A549 (cell line): ENCODE results near the gene PAFAH1B2. TPM values are rescaled to one million over a fixed set of nuclear protein-coding genes. Genes with fewer than 3 reads are reported as not detected.
A peak's percentile ranks its signal among the peaks of the same experiment; 100 is the strongest.

Experiments used
- ATAC-seq, 2 experiments: fragments of 200-7000 bp in 1 of 2; fragments of >200 bp in 1 of 2; cut with Nextera tagmentation in 1 of 2; cut with Tn5 transposase in 1 of 2; 3 replicates each; pipeline versions ENCODE4 v1.8.0 to v1.9.1; 2018 to 2020; ENCODE audit warnings: mild to moderate bottlenecking in 1 of 2, moderate library complexity in 1 of 2
- CTCF ChIA-PET: fragments of 300-600 bp; sonication (Branson Sonifier 250); formaldehyde crosslinking; extraction: SDS; loops from one replicate; lab custom pipeline; 2021; ENCODE audit warnings: antibody characterized with exemption, inconsistent platforms; lab: Yijun Ruan, JAX
- POLR2A ChIA-PET: fragments of 350-600 bp; formaldehyde crosslinking; extraction: SDS; loops from one replicate; lab custom pipeline; 2021; ENCODE audit warnings: antibody characterized with exemption, inconsistent platforms; lab: Yijun Ruan, JAX
- DNase-seq, 2 experiments: peaks; one replicate each; pipeline versions ENCODE4 v3.0.0 to v3.0.0-alpha.2; 2011 to 2016; ENCODE audit warnings: low read depth in 1 of 2, low spot score in 1 of 2
- FAIRE-seq: peaks from 2 replicates; lab custom pipeline; 2011; peaks lifted over from hg19 to GRCh38; lab: Jason Lieb, UNC
- H3K27ac ChIP-seq, 2 experiments: fragments of >200 bp; sonication (Bioruptor Twin); formaldehyde crosslinking; 3 replicates each; pipeline ENCODE4 v1.5.1; 2016 to 2017
- H3K4me1 ChIP-seq: fragments of >200 bp; sonication (Bioruptor Twin); formaldehyde crosslinking; 3 replicates; pipeline ENCODE4 v1.6.1; 2016
- H3K4me2 ChIP-seq: fragments of >200 bp; sonication (Bioruptor Twin); formaldehyde crosslinking; 3 replicates; pipeline ENCODE4 v1.6.1; 2016
- H3K4me3 ChIP-seq: fragments of >200 bp; sonication (Bioruptor Twin); formaldehyde crosslinking; 3 replicates; pipeline ENCODE4 v1.5.1; 2016
- H3K9me3 ChIP-seq: fragments of >200 bp; sonication (Bioruptor Twin); formaldehyde crosslinking; 3 replicates; pipeline ENCODE4 v1.6.1; 2016
- CEBPB ChIP-seq, 2 experiments: fragments of >200 bp in 1 of 2; sonication (Bioruptor Twin) in 1 of 2; formaldehyde crosslinking in 1 of 2; IDR thresholded peaks; 2 replicates each; pipeline ENCODE4 v1.6.1; 2012 to 2016
- EHF ChIP-seq: fragments of 250-450 bp; sonication (Bioruptor Pico); IDR thresholded peaks from 2 replicates; pipeline ENCODE4 v1.5.0; 2020; ENCODE audit warnings: mild to moderate bottlenecking
- GATA3 ChIP-seq: IDR thresholded peaks from 2 replicates; pipeline ENCODE4 v1.6.1; 2012; ENCODE audit warnings: borderline replicate concordance
- KDM5A ChIP-seq: fragments of 200-600 bp; sonication (generic); IDR thresholded peaks from 2 replicates; pipeline ENCODE4 v1.6.1; 2016; ENCODE audit warnings: antibody characterized with exemption, mild to moderate bottlenecking
- MYC ChIP-seq: IDR thresholded peaks from 2 replicates; pipeline ENCODE4 v1.6.1; 2012; ENCODE audit warnings: mild to moderate bottlenecking, inconsistent platforms, low read length, improper control_type of control experiment, borderline replicate concordance
- NFE2L2 ChIP-seq: fragments of 150-350 bp; conservative IDR thresholded peaks from 2 replicates; pipeline ENCODE4 v1.6.1; 2014; ENCODE audit warnings: low read length
- RAD21 ChIP-seq, 2 experiments: fragments of >200 bp in 1 of 2; sonication (Bioruptor Twin) in 1 of 2; formaldehyde crosslinking in 1 of 2; IDR thresholded peaks in 1 of 2; conservative IDR thresholded peaks in 1 of 2; 2 replicates in 1 of 2; 3 replicates in 1 of 2; pipeline ENCODE4 v1.6.1; 2012 to 2018; ENCODE audit warnings: inconsistent platforms in 1 of 2
- RNF2 ChIP-seq: fragments of 200-600 bp; sonication (generic); IDR thresholded peaks from 2 replicates; pipeline ENCODE4 v1.6.1; 2016; ENCODE audit warnings: low read depth, mild to moderate bottlenecking, antibody characterized with exemption, moderate library complexity, borderline replicate concordance
- SMC3 ChIP-seq: fragments of >200 bp; sonication (Bioruptor Twin); formaldehyde crosslinking; IDR thresholded peaks from 3 replicates; pipeline ENCODE4 v1.6.1; 2018; ENCODE audit warnings: inconsistent platforms
- TP53 ChIP-seq: fragments of 250-450 bp; sonication (Bioruptor Pico); IDR thresholded peaks from 2 replicates; pipeline ENCODE4 v1.5.0; 2021; ENCODE audit warnings: mild to moderate bottlenecking, moderate library complexity
- ZFP36 ChIP-seq: fragments of 450-650 bp; IDR thresholded peaks from 2 replicates; pipeline ENCODE4 v1.6.1; 2014; ENCODE audit warnings: borderline replicate concordance; ENCODE audit not compliant: partially characterized antibody
- WGBS: methylation state at CpG from one replicate; pipeline ENCODE4 v1.1.6; 2017; ENCODE audit errors: missing lambda C conversion rate; 5-methylcytosine and 5-hydroxymethylcytosine counted together
- polyA plus RNA-seq, 4 experiments: library from polyadenylated mRNA; depleted of rRNA in 3 of 4; stranded (reverse); fragments of >200 nt; fragmentation: RNase III in 1 of 4; extraction: RNeasy Plus Mini Kit Qiagen cat#74134 plus additional on column Dnase treatment in 1 of 4; gene quantifications; 2 replicates in 3 of 4; 3 replicates in 1 of 4; pipeline ENCODE4 v1.2.3, GENCODE V29; 2011 to 2017
- TF ChIP-seq, protein P1 (sequence below): fragments of 450-650 bp; IDR thresholded peaks from 2 replicates; pipeline ENCODE4 v1.6.1; 2014; ENCODE audit warnings: antibody characterized with exemption
- TF ChIP-seq, protein P2 (sequence below): IDR thresholded peaks from 2 replicates; pipeline ENCODE4 v1.6.1; 2012
- TF ChIP-seq, protein P3 (sequence below): IDR thresholded peaks from 2 replicates; pipeline ENCODE4 v1.6.1; 2012; ENCODE audit warnings: low read depth, borderline replicate concordance

The PAFAH1B2 gene
- polyA plus RNA-seq, 2 of the 4 experiments (the other 2 are of a cell fraction), result 32.9 to 55.3 TPM

DNA sequence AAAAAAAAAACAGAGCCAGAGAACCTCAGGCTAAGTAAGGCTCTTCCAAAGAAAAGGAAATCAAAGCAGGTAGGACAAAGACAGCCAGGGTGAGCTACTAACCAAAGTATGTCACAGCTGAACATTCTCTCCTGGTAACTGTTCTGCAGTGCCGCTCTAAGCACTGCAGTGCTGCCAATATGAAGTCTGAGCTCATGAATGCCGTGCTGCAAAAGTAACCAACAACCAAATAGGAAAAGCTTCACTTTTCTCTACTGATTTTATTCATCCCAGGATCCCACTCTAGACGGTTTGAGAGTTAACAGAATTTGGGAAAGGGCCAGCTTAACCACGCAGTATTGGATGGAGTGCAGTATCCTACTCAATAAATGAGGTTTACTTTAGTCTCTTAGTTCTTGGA lies 49.3 kb upstream of the PAFAH1B2 start:
- 73% methylated on average over 4 of the region's 4 CpGs for WGBS

GRCh38 chr11:117095284-117096161 lies 48.6 kb upstream of the PAFAH1B2 start:
- no peak for DNase-seq
- peak overlapping the region in 1 of 2 experiments; percentile 99; a peak in 1 of 6 replicates for H3K27ac ChIP-seq
- peak overlapping the region; percentile 83 for H3K4me2 ChIP-seq
- H3K4me3 ChIP-seq, result 0 out of 3 replicates have a peak overlapping the region, but pooled peaks have one; percentile 12
- peaks cover 51% of the 10 kb centered on the region for H3K4me1 ChIP-seq
- ChIA-PET POLR2A (no interaction called here), CTCF (interaction anchor here (1.6 kb wide), 1 partner anchor 10 kb away, joined by 7 read pairs; no protein-coding TSS in a partner anchor)
- H3K9me3 ChIP-seq, result no peaks in the 10 kb centered on the region
- FAIRE-seq, result no peak
- WGBS, result 64% methylated on average over 9 of the region's 9 CpGs
- TF ChIP-seq MYC (no peak), TP53 (no peak), KDM5A (no peak), CEBPB (IDR thresholded peaks at IDR 0.05) (peak; percentile 28 to 71; a peak in 2 of 4 replicates), EHF (CRISPR knock-in tag) (no peak), GATA3 (peak; percentile 64; the same call in 1 of the 2 replicates), ZFP36 (no peak), NFE2L2 (no peak)
- TF ChIP-seq, protein P1, sequence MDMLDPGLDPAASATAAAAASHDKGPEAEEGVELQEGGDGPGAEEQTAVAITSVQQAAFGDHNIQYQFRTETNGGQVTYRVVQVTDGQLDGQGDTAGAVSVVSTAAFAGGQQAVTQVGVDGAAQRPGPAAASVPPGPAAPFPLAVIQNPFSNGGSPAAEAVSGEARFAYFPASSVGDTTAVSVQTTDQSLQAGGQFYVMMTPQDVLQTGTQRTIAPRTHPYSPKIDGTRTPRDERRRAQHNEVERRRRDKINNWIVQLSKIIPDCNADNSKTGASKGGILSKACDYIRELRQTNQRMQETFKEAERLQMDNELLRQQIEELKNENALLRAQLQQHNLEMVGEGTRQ, result no peak
- ATAC-seq, result no peak

More for the DNA sequence above, 49.3 kb upstream of the PAFAH1B2 start:
- TF ChIP-seq RNF2, result no peak
- TF ChIP-seq ZFP36, result no peak
- no peak for TF ChIP-seq EHF (CRISPR knock-in tag)
- ATAC-seq (no peak), FAIRE-seq (no peak), DNase-seq (no peak)
- Histone ChIP-seq H3K9me3 (no peaks in the 10 kb centered on the region), H3K4me2 (peak overlapping the region; percentile 83; the same call in 2 of the 3 replicates), H3K27ac (no peak overlapping the region), H3K4me1 (peaks cover 51% of the 10 kb centered on the region), H3K4me3 (no peak overlapping the region)
- CTCF ChIA-PET, result interaction anchor here (1.6 kb wide), 1 partner anchor 11 kb away, joined by 7 read pairs; no protein-coding TSS in a partner anchor
- POLR2A ChIA-PET, result no interaction called here

DNA sequence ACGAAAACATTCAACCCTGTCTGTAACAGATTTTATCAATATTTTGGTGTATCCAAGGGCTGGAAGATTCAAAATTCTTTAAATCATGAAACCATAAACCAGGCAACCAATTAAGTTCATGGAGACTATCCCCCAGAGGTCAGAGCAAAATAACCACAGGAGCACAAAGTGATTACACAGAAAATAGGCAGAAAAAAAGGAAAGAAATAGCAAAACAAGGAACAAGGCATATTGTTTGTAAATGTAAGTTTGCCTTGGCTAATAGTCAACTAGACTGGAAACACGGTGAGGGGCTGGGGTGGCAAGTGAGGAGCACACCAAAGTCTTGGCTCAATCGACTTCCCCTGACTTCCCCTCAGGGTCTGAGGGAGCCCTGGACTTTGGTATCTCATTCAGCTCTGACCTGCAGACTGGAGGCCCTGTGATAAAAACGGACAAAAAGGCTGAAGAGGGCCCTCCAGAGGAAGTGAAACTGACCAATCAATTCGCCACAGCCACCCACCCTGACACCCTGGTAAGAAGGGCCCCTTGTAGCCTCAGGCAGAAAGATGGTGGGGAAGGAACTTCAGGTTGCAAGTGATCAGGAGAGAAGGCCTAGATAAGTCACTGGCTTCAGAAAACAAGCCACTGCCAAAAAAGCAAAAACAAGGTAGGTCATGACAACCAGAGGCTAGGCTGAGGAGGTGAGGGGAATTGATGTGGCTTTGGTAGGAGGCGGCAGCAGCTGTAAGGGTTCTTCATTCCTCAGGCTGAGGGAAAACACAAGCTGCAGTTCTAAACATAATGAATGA lies 47.7 kb upstream of the PAFAH1B2 start:
- FAIRE-seq, result no peak
- CTCF ChIA-PET, result interaction anchor here (2.3 to 3.8 kb wide), 2 partner anchors 10 to 217 kb away, joined by 8 to 19 read pairs; no protein-coding TSS in a partner anchor
- Histone ChIP-seq H3K27ac (peak overlapping the region; percentile 29 to 99; a peak in 3 of 6 replicates), H3K9me3 (no peaks in the 10 kb centered on the region), H3K4me3 (peak overlapping the region; percentile 95; the same call in 2 of the 3 replicates), H3K4me2 (peak overlapping the region; percentile 83), H3K4me1 (peaks cover 51% of the 10 kb centered on the region)
- DNase-seq, result peak in 1 of 2 experiments; percentile 56
- TF ChIP-seq, protein P2, sequence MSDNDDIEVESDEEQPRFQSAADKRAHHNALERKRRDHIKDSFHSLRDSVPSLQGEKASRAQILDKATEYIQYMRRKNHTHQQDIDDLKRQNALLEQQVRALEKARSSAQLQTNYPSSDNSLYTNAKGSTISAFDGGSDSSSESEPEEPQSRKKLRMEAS, result 0 out of 2 replicates have a peak, but pooled peaks have one; percentile 6
- TF ChIP-seq MYC (no peak), RAD21 (conservative IDR thresholded peaks at IDR 0.05 in 1 of 2, IDR thresholded peaks at IDR 0.05 in 1 of 2) (peak in 1 of 2 experiments; percentile 22; a peak in 2 of 5 replicates), RNF2 (no peak), SMC3 (0 out of 3 replicates have a peak, but pooled peaks have one; percentile 17)
- TF ChIP-seq, protein P3, sequence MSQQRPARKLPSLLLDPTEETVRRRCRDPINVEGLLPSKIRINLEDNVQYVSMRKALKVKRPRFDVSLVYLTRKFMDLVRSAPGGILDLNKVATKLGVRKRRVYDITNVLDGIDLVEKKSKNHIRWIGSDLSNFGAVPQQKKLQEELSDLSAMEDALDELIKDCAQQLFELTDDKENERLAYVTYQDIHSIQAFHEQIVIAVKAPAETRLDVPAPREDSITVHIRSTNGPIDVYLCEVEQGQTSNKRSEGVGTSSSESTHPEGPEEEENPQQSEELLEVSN, result no peak
- peak in 1 of 2 experiments; percentile 40; a peak in 3 of 6 replicates for ATAC-seq
- POLR2A ChIA-PET, result interaction anchor here (1.0 kb wide), 1 partner anchor 23 kb away, joined by 4 read pairs; no protein-coding TSS in a partner anchor
- WGBS, result 40% methylated on average over 6 of the region's 6 CpGs
